Natural killer cell (primary cell): ENCODE results near the gene ZNF564. TPM values are rescaled to one million over a fixed set of nuclear protein-coding genes. Genes with fewer than 3 reads are reported as not detected.

ENCODE experiments used
- ATAC-seq, 3 donors: fragments of 150-1000 bp in 2 of 3; fragments of 200-7000 bp in 1 of 3; cut with Tn5 transposase; 1 replicate in 1 of 3; 2 replicates in 2 of 3; pipeline ENCODE4 v1.10.0; 2021; ENCODE audit warnings: mild to moderate bottlenecking in 2 of 3, moderate library complexity in 2 of 3
- DNase-seq, 2 donors: peaks; one replicate each; pipeline versions ENCODE4 v3.0.0 to v3.0.0-alpha.2; 2013 to 2021; ENCODE audit warnings: mixed read lengths in 1 of 2
- H3K27ac ChIP-seq: one replicate; pipeline ENCODE4 v1.5.1; 2013; ENCODE audit warnings: mild to moderate bottlenecking, low read length
- H3K27me3 ChIP-seq: one replicate; pipeline ENCODE4 v1.6.1; 2013; ENCODE audit warnings: low read length; ENCODE audit not compliant: control insufficient read depth, insufficient read depth
- H3K36me3 ChIP-seq: one replicate; pipeline ENCODE4 v1.6.1; 2013; ENCODE audit warnings: low read length; ENCODE audit not compliant: control insufficient read depth, insufficient read depth
- H3K4me1 ChIP-seq: one replicate; pipeline ENCODE4 v1.6.1; 2013; ENCODE audit warnings: low read length; ENCODE audit not compliant: control insufficient read depth, insufficient read depth
- H3K4me3 ChIP-seq: one replicate; pipeline ENCODE4 v1.5.1; 2013; ENCODE audit warnings: low read length
- H3K9me3 ChIP-seq: one replicate; pipeline ENCODE4 v1.6.1; 2013; ENCODE audit warnings: low read length; ENCODE audit not compliant: control insufficient read depth, insufficient read depth
- H3K27ac Mint-ChIP-seq, 2 donors: one replicate each; pipeline ENCODE4 v1.8.0; 2022; ENCODE audit warnings: mild to moderate bottlenecking in 2 of 2, mixed read lengths in 2 of 2, moderate library complexity in 1 of 2
- H3K27me3 Mint-ChIP-seq, 2 donors: one replicate each; pipeline ENCODE4 v1.8.0; 2022; ENCODE audit warnings: low read depth in 2 of 2, mixed read lengths in 2 of 2
- H3K36me3 Mint-ChIP-seq: one replicate; pipeline ENCODE4 v1.8.0; 2022; ENCODE audit warnings: mixed read lengths
- H3K4me1 Mint-ChIP-seq, 2 donors: one replicate each; pipeline ENCODE4 v1.8.0; 2022; ENCODE audit warnings: mixed read lengths in 2 of 2
- H3K4me3 Mint-ChIP-seq: one replicate; pipeline ENCODE4 v1.8.0; 2022; ENCODE audit warnings: mild to moderate bottlenecking, moderate library complexity, mixed read lengths
- H3K9me3 Mint-ChIP-seq, 2 donors: one replicate each; pipeline ENCODE4 v1.8.0; 2022; ENCODE audit warnings: mixed read lengths in 2 of 2
- WGBS: methylation state at CpG from one replicate; pipeline ENCODE4 v1.1.7; 2013; ENCODE audit warnings: missing lambda C conversion rate; ENCODE audit not compliant: insufficient coverage; 5-methylcytosine and 5-hydroxymethylcytosine counted together
- intact Hi-C: fragments of 100-400 bp; cut with micrococcal nuclease; formaldehyde crosslinking; loops from one replicate; pipeline ENCODE4 v1.14.2; 2022
- total RNA-seq, 4 donors: library from RNA; stranded (reverse); fragments of 120-200 nt in 1 of 4; gene quantifications; one replicate each; pipeline versions ENCODE4 v1.2.3 to v1.2.4, GENCODE V29; 2013 to 2022
- TF ChIP-seq, protein P1 (sequence below): fragments of 200-600 bp; IDR thresholded peaks from one replicate; pipeline ENCODE4 v1.8.0; 2022; ENCODE audit warnings: antibody characterized with exemption

Gene ZNF564
- total RNA-seq, 3 donors from 2014 or later (not counting 1 experiment from before 2014, with no cell fraction given): 22.0 to 27.1 (median 23.3) TPM

DNA sequence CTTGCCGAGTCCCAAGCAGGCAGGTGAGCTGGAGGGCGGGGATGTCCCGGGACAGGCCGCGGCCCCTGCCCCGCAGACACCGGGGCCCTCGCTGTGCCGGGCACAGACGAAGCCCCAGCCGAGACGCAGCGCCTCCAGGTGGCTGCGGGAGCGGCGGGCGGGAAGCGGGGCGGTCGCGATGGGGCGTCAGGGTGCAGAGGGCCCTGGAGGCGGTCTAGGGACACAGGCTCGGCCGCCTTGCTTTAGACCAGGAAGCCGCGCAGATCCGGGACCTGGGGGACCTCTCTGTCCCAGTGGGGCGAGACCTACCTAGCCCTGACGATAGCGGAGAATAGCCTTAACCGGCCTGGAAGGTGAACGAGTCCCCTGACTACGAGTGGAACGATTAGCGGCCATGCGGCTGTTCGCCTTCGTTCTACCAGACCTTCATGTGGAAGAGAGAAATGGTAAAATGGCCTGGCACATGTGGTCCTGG is 4.2 kb upstream of the ZNF564 start:
- Histone ChIP-seq H3K27me3 (no peaks in the 10 kb centered on the region), H3K36me3 (no peaks in the 10 kb centered on the region), H3K4me3 (no peak overlapping the region), H3K9me3 (no peaks in the 10 kb centered on the region), H3K4me1 (peaks cover 21% of the 10 kb centered on the region), H3K27ac (no peak overlapping the region)
- Mint-ChIP-seq H3K27ac (no peak overlapping the region), H3K4me1 (peaks cover 22 to 23% of the 10 kb centered on the region in 2 donors), H3K36me3 (no peaks in the 10 kb centered on the region), H3K4me3 (no peak overlapping the region), H3K9me3 (no peaks in the 10 kb centered on the region), H3K27me3 (peaks cover 0 to 2% of the 10 kb centered on the region in 2 donors)
- WGBS: 68% methylated on average over 39 of the region's 39 CpGs
- DNase-seq (no peak), ATAC-seq (no peak)
- intact Hi-C loops: no loop called here
- TF ChIP-seq, protein P1, sequence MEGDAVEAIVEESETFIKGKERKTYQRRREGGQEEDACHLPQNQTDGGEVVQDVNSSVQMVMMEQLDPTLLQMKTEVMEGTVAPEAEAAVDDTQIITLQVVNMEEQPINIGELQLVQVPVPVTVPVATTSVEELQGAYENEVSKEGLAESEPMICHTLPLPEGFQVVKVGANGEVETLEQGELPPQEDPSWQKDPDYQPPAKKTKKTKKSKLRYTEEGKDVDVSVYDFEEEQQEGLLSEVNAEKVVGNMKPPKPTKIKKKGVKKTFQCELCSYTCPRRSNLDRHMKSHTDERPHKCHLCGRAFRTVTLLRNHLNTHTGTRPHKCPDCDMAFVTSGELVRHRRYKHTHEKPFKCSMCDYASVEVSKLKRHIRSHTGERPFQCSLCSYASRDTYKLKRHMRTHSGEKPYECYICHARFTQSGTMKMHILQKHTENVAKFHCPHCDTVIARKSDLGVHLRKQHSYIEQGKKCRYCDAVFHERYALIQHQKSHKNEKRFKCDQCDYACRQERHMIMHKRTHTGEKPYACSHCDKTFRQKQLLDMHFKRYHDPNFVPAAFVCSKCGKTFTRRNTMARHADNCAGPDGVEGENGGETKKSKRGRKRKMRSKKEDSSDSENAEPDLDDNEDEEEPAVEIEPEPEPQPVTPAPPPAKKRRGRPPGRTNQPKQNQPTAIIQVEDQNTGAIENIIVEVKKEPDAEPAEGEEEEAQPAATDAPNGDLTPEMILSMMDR: no peak

DNA sequence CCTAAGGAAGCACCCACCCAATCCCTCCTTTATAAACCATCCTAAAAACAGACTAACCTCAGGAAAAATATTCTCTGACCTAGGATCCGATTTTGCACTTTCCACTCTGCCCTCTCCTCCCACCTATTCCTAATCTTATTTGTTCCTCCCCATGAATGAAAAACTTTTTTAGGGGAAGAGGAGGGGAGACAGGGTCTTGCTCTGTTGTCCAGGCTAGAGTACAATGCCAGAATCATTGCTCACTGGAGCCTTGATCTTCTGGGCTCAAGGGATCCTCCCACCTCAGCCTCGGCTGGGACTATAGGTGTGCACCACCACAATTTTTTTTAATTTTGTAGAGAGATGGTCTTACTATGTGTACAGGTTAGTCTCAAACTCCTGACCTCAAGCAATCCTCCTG is 4.4 kb downstream of the ZNF564 start:
- peaks cover 67 to 73% of the 10 kb centered on the region in 2 donors for H3K4me1 Mint-ChIP-seq
- peaks cover 32% of the 10 kb centered on the region for H3K4me1 ChIP-seq
- H3K27ac Mint-ChIP-seq: peak overlapping the region; percentile 86 to 90
- H3K36me3 ChIP-seq: no peaks in the 10 kb centered on the region
- H3K9me3 Mint-ChIP-seq: no peaks in the 10 kb centered on the region
- H3K9me3 ChIP-seq: no peaks in the 10 kb centered on the region
- 100% methylated on average over 1 of the region's 2 CpGs for WGBS
- no peak overlapping the region for H3K4me3 ChIP-seq
- H3K27me3 Mint-ChIP-seq: no peaks in the 10 kb centered on the region
- intact Hi-C loops: no loop called here
- H3K4me3 Mint-ChIP-seq: no peak overlapping the region
- ATAC-seq (no peak), DNase-seq (no peak)
- no peak overlapping the region for H3K27ac ChIP-seq
- no peaks in the 10 kb centered on the region for H3K36me3 Mint-ChIP-seq
- no peaks in the 10 kb centered on the region for H3K27me3 ChIP-seq
- TF ChIP-seq, protein P1: no peak

DNA sequence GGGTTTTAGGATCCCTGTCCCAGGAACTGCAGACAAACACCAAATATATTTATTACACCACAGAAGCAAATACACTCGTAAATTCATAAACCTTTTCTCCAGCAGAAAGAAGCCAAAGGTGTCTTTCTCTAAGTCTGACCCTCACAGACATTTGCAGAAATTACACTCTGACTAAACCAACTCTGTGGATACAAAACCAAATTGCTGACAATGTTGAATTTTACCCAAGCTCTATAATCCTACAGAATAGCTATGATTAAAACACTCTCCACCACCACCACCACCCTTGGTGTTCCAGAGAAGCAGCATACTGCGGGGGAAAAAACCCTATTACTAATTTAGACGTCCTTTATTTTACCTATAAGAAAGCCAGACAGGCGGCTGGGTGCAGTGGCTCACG is 5.2 kb downstream of the ZNF564 start:
- H3K27ac Mint-ChIP-seq: peak overlapping the region; percentile 86 to 90
- H3K36me3 Mint-ChIP-seq: no peaks in the 10 kb centered on the region

More for the DNA sequence above, 5.2 kb downstream of the ZNF564 start:
- intact Hi-C loops: no loop called here
- Histone ChIP-seq H3K27me3 (no peaks in the 10 kb centered on the region), H3K9me3 (no peaks in the 10 kb centered on the region), H3K27ac (no peak overlapping the region), H3K4me1 (peaks cover 29% of the 10 kb centered on the region), H3K36me3 (peaks cover 3% of the 10 kb centered on the region), H3K4me3 (no peak overlapping the region)
- DNase-seq: no peak
- Mint-ChIP-seq H3K4me1 (peaks cover 61 to 66% of the 10 kb centered on the region in 2 donors), H3K27me3 (no peaks in the 10 kb centered on the region), H3K9me3 (no peaks in the 10 kb centered on the region), H3K4me3 (no peak overlapping the region)
- ATAC-seq: no peak
- WGBS: 97% methylated on average over 5 of the region's 5 CpGs
- TF ChIP-seq, protein P1: no peak
